Thyroid gland (tissue), 4 donors: ENCODE data around the gene KPTN.

ENCODE experiments used
- POLR2A ChIP-seq, 2 donors: fragments of 450-650 bp; IDR thresholded peaks; one replicate each; pipeline ENCODE4 v1.6.1; 2017; ENCODE audit warnings: antibody characterized with exemption in 2 of 2, mild to moderate bottlenecking in 2 of 2, moderate library complexity in 1 of 2
- TF ChIP-seq, protein P1 (sequence below), 6 experiments: fragments of 200-600 bp in 3 of 6; fragments of 450-650 bp in 3 of 6; sonication (generic) in 3 of 6; IDR thresholded peaks; one replicate each; pipeline ENCODE4 v1.5.1; 2016 to 2019; ENCODE audit warnings: antibody characterized with exemption in 6 of 6, mild to moderate bottlenecking in 2 of 6, inconsistent platforms in 1 of 6, moderate library complexity in 1 of 6

DNA sequence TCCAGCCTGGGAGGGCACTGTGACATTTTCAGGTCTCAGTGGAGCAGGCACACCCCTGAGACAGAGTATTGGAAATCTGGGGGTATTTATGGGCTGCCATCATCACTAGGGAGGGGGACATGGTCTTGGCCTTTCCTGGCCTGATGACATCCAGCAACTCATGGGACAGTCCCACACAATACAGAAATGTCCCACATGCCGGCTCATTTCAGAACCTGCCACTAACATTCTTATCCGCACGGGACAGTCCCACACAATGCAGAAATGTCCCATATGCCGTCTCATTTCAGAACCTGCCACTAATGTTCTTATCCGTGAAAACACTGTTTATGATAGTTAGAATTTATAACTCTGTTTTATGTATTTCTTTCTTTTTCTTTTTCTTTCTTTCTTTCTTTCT lies 22.1 kb downstream of the KPTN start:
- TF ChIP-seq, protein P1, sequence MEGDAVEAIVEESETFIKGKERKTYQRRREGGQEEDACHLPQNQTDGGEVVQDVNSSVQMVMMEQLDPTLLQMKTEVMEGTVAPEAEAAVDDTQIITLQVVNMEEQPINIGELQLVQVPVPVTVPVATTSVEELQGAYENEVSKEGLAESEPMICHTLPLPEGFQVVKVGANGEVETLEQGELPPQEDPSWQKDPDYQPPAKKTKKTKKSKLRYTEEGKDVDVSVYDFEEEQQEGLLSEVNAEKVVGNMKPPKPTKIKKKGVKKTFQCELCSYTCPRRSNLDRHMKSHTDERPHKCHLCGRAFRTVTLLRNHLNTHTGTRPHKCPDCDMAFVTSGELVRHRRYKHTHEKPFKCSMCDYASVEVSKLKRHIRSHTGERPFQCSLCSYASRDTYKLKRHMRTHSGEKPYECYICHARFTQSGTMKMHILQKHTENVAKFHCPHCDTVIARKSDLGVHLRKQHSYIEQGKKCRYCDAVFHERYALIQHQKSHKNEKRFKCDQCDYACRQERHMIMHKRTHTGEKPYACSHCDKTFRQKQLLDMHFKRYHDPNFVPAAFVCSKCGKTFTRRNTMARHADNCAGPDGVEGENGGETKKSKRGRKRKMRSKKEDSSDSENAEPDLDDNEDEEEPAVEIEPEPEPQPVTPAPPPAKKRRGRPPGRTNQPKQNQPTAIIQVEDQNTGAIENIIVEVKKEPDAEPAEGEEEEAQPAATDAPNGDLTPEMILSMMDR (IDR thresholded peaks at IDR 0.05) = no peak
- no peak for TF ChIP-seq POLR2A (IDR thresholded peaks at IDR 0.05)
